AG09319 (cell line): ENCODE results near the gene CUX1.
"Not testable (repeated sequence)": the region's sequence is repeated elsewhere in the genome, so short reads cannot be mapped to it uniquely, and the experiment has no call there.

Source experiments
- DNase-seq: peaks from one replicate; pipeline ENCODE4 v3.0.0-alpha.2; 2010; ENCODE audit warnings: low read depth; ENCODE audit errors: extremely low read depth
- TF ChIP-seq, protein P1 (sequence below): IDR thresholded peaks from 2 replicates; pipeline ENCODE4 v1.5.1; 2011; ENCODE audit warnings: low read depth, mild to moderate bottlenecking, inconsistent platforms, low read length, moderate library complexity

The CUX1 gene

DNA sequence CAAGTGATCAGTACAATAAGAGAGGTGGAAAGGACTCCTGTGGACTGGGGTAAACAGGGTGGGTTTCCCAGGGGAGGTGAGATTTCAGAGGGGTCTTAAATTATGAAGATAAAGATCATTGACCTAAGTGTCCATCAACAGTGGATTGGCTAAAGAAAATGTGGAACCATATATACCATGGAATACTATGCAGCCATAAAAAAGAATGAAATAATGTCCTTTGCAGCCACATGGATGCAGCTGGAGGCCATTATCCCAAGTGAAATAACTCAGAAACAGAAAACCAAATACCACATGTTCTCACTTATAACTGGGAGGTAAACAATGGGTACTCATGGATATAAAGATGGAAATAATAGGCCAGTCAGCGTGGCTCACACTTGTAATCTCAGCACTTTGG, 28.9 kb upstream of the CUX1 start:
- TF ChIP-seq, protein P1, sequence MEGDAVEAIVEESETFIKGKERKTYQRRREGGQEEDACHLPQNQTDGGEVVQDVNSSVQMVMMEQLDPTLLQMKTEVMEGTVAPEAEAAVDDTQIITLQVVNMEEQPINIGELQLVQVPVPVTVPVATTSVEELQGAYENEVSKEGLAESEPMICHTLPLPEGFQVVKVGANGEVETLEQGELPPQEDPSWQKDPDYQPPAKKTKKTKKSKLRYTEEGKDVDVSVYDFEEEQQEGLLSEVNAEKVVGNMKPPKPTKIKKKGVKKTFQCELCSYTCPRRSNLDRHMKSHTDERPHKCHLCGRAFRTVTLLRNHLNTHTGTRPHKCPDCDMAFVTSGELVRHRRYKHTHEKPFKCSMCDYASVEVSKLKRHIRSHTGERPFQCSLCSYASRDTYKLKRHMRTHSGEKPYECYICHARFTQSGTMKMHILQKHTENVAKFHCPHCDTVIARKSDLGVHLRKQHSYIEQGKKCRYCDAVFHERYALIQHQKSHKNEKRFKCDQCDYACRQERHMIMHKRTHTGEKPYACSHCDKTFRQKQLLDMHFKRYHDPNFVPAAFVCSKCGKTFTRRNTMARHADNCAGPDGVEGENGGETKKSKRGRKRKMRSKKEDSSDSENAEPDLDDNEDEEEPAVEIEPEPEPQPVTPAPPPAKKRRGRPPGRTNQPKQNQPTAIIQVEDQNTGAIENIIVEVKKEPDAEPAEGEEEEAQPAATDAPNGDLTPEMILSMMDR, result no peak
- DNase-seq, result no peak

DNA sequence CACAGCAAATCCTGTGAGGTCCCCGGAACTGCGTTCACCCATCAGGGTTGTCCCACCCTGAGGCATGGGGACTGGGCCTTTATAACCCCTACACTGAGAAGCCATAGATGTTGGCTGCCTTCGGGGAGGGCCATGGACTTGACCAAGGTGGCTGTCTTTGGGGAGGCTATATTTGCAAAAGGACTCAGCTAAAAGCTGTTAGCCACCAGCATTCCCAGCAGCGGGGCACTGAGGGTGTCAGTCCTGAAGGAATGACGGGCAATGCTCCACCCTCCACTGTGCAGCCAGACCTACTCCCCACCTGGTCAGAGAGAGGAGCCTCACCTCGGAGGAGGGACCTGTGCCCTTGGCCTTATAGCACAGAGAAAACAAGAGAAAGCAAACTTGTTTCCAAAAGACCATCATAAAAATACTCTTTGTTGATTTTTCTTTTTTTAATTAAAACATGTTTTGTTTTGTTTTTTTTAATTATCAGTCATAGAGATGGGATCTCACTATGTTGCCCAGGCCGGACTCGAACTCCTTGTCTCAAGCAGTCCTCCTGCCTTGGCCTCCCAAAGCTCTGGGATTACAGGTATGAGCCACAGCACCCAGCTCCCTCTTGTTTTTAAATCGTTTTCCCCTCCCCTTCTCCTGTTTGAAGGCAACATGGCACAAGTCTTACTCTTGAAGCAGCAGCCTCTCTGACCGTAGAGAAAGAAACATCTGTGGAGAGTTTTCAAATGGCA, 26.7 kb upstream of the CUX1 start:
- DNase-seq, result no peak
- TF ChIP-seq, protein P1, result no peak

DNA sequence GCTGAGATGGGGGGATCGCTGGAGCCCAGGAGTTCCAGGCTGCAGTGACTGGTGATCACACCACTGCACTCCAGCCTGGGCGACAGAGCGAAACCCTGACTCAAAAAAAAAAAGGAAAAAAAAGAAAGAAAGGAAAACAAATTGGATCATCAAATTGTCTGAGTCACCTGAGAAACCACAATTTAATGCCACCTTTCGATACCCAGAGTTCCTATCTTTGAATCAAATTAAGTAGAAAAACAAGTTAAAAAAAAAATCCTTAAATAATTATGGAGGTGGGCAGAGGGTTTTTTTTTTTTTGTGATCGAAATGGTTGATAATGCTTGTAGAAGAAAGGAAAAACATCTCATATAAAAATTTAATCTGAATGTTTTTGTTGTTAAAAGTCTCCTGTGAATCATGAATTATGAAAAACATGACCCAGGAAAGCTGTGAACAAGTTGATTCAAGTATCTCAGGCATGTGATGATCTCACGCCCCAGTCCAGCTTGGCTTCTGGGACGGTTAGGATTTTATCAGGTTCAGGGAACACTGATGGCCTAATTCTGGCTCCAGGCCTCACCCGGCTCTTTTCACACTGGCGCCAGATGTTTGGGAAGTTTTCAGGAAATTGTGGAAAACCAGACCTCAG, 25.3 kb upstream of the CUX1 start:
- TF ChIP-seq, protein P1, result no peak
- DNase-seq, result no peak

DNA sequence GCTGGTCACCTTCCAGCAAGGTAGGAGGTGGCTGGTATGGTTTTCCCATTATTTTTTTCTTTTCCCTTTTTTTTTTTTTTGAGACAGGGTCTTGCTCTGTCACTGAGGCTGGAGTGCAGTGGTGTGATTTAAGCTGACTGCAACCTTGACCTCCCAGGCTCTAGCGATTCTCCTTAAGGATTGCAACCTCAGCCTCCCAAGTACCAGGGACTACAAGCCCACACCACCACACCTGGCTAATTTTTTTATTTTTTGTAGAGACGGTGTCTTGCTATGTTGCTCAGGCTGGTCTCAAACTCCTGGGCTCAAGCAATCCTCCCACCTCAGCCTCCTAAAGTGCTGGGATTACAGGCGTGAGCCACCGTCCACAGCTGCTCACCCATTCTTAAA, 24.7 kb upstream of the CUX1 start:
- DNase-seq, result not testable (repeated sequence)

DNA sequence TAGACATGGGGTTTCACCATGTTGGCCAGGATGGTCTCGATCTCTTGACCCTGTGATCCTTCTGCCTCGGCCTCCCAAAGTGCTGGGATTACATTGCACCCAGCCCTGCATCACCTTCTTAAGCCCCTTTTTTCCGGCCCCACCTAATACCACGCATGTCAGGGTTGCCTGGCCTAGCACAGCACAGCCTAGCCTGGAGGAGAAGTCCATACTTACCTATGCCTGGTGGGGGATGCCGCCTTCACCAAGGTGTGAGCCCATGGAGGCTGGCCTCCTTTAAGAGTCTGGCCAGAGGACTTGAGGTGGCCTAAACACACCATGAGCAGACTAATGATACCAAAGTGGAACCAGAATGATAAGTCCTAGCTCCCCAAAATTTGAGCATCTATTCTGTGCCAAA, 22.0 kb upstream of the CUX1 start:
- TF ChIP-seq, protein P1, result no peak
- no peak for DNase-seq

DNA sequence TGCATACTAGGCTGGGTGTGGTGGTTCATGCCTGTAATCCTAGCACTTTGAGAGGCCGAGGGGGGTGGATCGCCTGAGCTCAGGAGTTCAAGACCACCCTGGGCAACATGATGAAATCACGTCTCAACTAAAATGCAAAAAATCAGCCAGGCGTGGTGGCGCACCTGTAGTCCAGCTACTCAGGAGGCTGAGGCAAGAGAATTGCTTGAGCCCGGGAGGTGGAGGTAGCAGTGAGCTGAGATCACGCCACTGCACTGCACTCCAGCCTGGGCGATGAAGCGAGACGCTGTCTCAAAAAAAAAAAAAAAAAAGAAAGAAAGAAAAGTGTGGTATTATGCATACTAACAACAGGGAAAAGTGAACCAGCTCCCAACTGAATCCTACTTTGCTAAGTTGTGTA, 19.3 kb upstream of the CUX1 start:
- DNase-seq, result not testable (repeated sequence)

DNA sequence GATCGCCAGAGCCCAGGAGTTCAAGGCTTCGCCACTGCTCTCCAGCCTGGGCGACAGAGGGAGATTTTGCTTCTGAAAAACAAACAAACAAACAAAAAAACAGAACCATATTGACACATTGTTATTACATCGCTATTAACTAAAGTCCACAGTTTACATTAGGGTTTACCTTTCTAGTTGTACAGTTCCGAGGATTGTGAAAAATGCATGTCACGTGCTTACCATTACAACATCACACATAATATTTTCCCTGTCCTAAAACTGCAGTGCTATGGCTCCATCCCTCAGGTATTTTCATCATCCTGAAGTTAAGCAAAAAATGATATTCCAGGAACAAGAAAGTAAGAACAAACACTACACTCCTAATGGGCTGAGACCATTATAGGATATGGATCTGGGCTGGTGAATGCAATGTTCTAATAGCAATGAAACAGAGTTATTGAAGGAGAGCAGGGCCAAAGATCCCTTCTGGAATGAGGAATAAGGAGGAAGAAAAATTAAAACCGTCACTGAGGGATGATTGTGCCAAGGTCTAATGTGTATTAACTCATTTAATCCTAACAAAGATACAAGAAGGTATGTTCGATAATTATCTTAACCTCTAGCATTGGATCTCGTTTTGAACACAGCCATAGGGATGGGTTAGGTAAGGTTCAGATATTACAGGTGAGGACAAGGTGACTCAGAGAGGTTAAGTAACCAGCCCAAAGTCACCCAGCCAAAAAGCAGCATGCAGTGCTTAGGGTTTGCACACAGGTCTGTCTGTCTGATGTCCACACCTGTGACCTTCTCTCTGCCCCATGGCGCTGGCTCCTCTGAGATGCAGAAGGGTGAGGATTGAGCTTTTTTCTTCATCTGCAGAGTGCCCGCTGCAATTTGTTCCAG, 14.0 kb upstream of the CUX1 start:
- TF ChIP-seq, protein P1, result no peak
- DNase-seq, result no peak

DNA sequence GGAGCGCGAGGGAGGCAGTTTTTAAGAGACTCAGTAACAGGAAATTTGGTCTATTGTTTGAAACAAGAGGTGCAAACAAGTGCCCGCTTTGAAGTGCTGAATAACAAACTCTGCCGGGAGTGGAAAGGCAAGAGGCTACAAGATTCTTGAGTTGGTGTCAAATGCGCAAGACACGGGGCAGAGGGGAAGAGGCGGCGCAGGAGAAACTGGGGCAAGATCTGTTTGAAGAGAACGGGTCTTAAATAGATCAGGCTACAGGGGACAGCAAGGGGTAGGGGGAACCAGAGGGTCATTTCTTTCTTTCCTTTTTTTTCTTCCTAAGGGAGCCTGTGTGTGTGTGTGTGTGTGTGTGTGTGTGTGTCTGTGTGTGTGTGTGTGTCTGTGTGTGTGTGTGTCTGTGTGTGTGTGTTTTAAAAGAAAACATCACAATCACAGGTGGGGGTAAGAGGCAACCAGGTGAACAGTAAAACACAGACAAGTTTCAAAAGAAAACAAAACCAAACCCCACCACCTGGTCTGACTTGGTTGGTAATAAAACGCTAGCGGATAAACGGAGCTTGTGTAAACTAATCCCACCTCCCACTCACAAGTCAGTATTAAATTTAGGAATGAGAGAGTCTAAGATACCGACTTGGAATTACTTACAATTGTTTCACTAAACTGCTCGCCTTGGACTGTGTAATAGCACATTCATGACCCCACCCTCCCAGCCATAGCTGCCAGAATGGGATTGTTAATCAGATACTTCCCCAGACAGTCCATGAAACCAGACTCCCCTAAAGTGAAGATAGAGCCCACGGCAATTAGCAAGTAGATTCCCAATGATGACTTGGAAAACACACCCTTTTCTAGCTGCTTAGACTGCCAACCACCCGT, 13.1 kb upstream of the CUX1 start:
- DNase-seq, result no peak
- TF ChIP-seq, protein P1, result no peak
